Bronchial epithelial cell (primary cell): Measurements from ENCODE around the gene VRK3. TPM values are rescaled to one million over a fixed set of nuclear protein-coding genes. Genes with fewer than 3 reads are reported as not detected.
A peak's percentile ranks its signal among the peaks of the same experiment; 100 is the strongest.

Experiments
- DNase-seq: peaks from one replicate; pipeline ENCODE4 v3.0.0-alpha.2; 2010; ENCODE audit warnings: low read depth
- FAIRE-seq: peaks from 2 replicates; lab custom pipeline; 2011; peaks lifted over from hg19 to GRCh38; lab: Jason Lieb, UNC
- H3K27me3 ChIP-seq: 2 replicates; pipeline ENCODE4 v1.5.1; 2011; ENCODE audit warnings: low read length; ENCODE audit not compliant: control insufficient read depth, insufficient read depth
- H3K36me3 ChIP-seq: 2 replicates; pipeline ENCODE4 v1.5.1; 2011; ENCODE audit warnings: low read length; ENCODE audit not compliant: control insufficient read depth, insufficient read depth
- H3K4me3 ChIP-seq: 2 replicates; pipeline ENCODE4 v1.5.1; 2011; ENCODE audit warnings: mild to moderate bottlenecking, low read depth, low read length, control low read depth
- total RNA-seq: library from RNA; depleted of rRNA; stranded (reverse); fragments of >200 nt; gene quantifications from 2 replicates; pipeline ENCODE4 v1.2.1, GENCODE V29; 2014
- TF ChIP-seq, protein P1 (sequence below): IDR thresholded peaks from 2 replicates; pipeline ENCODE4 v1.5.1; 2011; ENCODE audit warnings: mild to moderate bottlenecking, moderate library complexity, low read length, control low read depth, inconsistent platforms; ENCODE audit not compliant: insufficient read depth, severe bottlenecking

The VRK3 gene
- total RNA-seq, 1 donor from 2014 or later = 14.5 TPM

DNA sequence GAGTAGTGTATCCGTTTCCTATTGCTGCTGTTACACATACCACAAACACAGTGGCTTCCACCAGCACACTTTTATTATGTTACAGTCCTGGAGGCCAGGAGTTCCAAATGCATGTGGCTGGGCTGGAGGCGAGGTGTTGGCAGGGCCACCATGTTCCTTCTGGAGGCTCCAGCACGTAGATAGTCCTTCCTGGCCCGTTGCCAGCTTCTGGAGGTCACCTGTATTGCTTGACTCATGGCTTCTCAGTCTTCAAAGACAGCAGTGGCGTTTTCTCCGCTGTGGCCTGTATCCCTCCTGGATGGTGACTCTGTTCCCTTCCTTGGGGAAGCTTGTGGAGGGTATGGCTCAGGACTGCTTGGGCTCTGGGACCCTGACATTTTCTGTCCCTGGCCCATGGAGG lies 15.8 kb upstream of the VRK3 start:
- Histone ChIP-seq H3K4me3 (no peak overlapping the region), H3K36me3 (peaks cover 44% of the 10 kb centered on the region), H3K27me3 (no peaks in the 10 kb centered on the region)
- DNase-seq (no peak), FAIRE-seq (no peak)
- TF ChIP-seq, protein P1, sequence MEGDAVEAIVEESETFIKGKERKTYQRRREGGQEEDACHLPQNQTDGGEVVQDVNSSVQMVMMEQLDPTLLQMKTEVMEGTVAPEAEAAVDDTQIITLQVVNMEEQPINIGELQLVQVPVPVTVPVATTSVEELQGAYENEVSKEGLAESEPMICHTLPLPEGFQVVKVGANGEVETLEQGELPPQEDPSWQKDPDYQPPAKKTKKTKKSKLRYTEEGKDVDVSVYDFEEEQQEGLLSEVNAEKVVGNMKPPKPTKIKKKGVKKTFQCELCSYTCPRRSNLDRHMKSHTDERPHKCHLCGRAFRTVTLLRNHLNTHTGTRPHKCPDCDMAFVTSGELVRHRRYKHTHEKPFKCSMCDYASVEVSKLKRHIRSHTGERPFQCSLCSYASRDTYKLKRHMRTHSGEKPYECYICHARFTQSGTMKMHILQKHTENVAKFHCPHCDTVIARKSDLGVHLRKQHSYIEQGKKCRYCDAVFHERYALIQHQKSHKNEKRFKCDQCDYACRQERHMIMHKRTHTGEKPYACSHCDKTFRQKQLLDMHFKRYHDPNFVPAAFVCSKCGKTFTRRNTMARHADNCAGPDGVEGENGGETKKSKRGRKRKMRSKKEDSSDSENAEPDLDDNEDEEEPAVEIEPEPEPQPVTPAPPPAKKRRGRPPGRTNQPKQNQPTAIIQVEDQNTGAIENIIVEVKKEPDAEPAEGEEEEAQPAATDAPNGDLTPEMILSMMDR = no peak

DNA sequence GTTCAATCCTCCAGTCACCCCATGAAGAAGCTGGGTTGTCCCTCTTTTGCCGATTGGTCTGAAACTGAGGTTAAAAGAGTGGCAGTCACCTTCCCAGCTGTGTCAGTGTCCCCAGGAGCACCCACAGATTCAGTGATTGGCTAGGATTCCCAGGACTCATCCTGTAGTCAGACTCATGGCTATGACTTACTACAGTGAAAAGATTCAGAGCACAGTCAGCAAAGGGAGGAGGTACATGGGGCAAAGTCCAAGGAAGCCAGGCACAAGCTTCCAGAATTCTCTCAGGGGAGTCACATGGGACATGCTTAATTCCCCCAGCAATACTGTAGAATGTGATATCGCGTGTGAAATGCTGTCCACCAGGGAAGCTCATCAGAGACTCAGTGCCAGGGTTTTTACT lies 14.8 kb upstream of the VRK3 start:
- no peak for FAIRE-seq
- no peaks in the 10 kb centered on the region for H3K27me3 ChIP-seq
- peaks cover 40% of the 10 kb centered on the region for H3K36me3 ChIP-seq
- TF ChIP-seq, protein P1 = no peak
- no peak overlapping the region for H3K4me3 ChIP-seq
- peak; percentile 4 for DNase-seq

DNA sequence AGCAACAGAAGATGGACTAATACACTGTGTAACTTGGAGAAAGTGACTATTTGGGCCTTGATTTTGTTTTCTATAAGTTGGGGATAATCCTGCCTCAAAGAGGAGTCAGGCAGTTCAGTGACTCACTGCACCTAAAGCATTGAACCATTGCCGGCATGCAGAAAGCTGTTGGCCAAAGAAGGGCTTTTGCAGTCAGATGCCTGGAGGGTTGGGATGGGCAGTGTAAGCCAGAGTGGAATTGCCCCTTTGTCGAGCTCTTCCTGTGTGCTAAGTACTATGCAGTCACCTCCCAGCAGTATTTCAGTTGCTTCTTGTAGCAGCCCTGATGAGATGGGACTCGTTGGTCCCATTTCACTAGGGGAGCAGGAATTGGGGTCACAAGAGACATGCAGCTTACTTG lies 11.7 kb upstream of the VRK3 start:
- H3K27me3 ChIP-seq = no peaks in the 10 kb centered on the region
- TF ChIP-seq, protein P1 = no peak
- H3K4me3 ChIP-seq = no peak overlapping the region
- peaks cover 27% of the 10 kb centered on the region for H3K36me3 ChIP-seq
- peak; percentile 71 for DNase-seq
- no peak for FAIRE-seq

DNA sequence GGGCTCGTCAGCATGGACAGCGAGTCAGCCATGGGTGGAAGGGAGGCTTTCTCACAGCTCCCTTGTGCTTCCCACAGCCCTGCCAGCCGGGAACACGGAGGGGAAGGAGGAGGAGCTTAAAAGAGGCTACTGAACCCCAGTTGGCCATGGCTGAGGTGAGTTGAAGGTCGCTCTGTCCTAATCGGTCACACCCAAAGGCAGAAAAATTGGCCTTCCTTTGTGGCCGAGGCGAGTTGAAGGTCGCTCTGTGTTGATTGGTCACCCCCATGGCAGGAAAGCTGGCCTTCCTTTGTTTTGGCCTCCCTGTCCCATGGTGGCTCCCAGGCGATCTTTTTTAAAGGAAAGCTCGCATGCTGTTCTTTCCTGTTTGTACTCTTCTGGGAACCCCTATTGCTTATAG lies 5.8 kb upstream of the VRK3 start:
- no peak for FAIRE-seq
- Histone ChIP-seq H3K4me3 (no peak overlapping the region), H3K36me3 (peaks cover 6% of the 10 kb centered on the region), H3K27me3 (no peaks in the 10 kb centered on the region)
- no peak for DNase-seq
- TF ChIP-seq, protein P1 = no peak

DNA sequence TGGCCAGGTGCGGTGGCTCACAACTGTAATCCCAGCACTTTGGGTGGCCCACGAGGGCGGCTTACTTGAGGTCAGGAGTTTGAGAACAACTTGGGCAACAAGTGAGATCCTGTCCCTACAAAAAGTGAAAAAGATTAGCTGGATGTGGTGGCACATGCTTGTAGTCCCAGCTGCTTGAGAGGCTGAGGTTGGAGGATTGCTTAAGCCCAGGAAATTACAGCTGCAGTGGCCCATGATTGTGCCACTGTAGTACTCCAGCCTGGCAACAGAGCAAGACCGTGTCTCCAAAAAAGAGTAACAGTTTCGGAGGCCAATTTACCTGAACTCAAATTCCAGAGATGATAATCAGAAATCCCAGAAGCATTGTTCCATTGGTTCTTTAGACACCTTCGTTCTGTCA lies 5.1 kb upstream of the VRK3 start:
- TF ChIP-seq, protein P1 = no peak
- Histone ChIP-seq H3K4me3 (no peak overlapping the region), H3K36me3 (peaks cover 6% of the 10 kb centered on the region), H3K27me3 (no peaks in the 10 kb centered on the region)
- no peak for DNase-seq
- FAIRE-seq = no peak

DNA sequence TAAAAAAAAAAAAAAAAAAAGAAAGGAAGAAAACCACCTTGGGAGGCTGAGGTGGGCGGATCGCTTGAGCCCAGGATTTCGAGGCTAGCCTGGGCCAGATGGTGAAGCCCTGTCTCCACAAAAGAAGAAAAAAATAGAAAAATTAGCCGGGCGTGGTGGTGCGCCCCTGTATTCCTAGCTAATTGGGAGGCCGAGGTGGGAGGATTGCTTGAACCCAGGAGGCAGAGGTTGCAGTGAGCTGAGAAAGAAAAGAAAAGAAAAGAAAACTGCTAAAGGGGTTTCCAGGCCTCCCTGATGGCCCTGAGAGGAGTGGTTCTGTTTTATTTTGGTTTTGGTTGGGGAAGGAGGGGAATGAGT lies 1.4 kb upstream of the VRK3 start:
- Histone ChIP-seq H3K36me3 (peaks cover 2% of the 10 kb centered on the region), H3K4me3 (peak overlapping the region; percentile 92), H3K27me3 (no peaks in the 10 kb centered on the region)
- FAIRE-seq (no peak), DNase-seq (no peak)
- TF ChIP-seq, protein P1 = no peak
